ENCODE data around the gene DFFA.

GRCh38 chr1:10421637-10422036 is 50.7 kb downstream of the DFFA start:
- TF ChIP-seq CTCF (IDR thresholded peaks at IDR 0.05) (no peak), EZH2 (IDR thresholded peaks at IDR 0.05) (no peak), EZH2phosphoT487 (IDR thresholded peaks at IDR 0.05) (no peak)

All from neural progenitor cell (in vitro differentiated cells).